Ecto neural progenitor cell (in vitro differentiated cells): ENCODE data around the gene GHITM.
"Not testable (repeated sequence)": the region's sequence is repeated elsewhere in the genome, so short reads cannot be mapped to it uniquely, and the experiment has no call there.

Experiments used
- DNase-seq: peaks from one replicate; pipeline ENCODE4 v3.0.0-alpha.2; 2018; ENCODE audit warnings: low spot score

Gene GHITM, protein sequence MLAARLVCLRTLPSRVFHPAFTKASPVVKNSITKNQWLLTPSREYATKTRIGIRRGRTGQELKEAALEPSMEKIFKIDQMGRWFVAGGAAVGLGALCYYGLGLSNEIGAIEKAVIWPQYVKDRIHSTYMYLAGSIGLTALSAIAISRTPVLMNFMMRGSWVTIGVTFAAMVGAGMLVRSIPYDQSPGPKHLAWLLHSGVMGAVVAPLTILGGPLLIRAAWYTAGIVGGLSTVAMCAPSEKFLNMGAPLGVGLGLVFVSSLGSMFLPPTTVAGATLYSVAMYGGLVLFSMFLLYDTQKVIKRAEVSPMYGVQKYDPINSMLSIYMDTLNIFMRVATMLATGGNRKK

DNA sequence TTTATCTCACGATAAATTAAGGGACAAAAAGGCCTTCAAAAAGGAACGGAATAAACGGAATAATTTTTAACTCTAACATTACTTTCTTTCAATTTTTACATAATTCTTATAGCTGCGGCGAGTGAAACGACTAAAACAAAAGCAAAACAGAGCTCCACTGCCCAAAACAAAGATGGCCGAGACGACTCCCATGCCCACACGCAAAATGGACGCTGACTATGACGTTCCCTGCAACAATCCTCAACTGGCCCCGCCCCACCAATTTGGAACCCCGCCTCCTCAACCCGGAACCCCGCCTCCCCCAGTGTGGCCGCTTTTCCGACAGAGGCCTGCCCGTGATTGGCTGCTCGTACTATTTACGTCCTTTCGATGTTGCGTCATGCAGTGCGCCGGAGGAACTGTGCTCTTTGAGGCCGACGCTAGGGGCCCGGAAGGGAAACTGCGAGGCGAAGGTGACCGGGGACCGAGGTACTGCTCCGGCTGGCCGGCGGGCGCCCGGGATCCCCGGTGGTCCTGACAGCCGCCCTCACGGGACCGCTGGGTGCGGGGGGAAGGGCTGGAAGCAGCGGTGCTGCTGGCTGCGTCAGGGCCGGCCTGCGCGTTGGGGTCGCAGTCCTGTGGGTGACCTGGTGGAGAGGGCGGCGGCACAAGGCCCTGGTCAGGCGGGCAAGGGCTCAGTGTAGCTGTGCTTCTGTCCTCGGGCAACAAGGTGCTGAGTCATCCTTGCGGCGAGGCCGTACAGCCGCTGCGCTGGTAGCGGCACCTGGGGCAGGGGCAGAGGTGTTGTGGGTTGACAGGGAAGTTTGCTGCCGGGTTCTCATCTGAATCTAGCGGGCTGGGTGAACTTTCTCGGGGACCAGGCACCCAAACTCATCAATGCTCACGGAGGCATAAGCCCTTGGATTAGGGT, at the start of gene GHITM:
Gene GHITM (plus strand): TSS at position 384 of the 910 bp plus-strand sequence. CDS start 1,992 bp downstream, outside the sequence.
- DNase-seq: peak; percentile 99

DNA sequence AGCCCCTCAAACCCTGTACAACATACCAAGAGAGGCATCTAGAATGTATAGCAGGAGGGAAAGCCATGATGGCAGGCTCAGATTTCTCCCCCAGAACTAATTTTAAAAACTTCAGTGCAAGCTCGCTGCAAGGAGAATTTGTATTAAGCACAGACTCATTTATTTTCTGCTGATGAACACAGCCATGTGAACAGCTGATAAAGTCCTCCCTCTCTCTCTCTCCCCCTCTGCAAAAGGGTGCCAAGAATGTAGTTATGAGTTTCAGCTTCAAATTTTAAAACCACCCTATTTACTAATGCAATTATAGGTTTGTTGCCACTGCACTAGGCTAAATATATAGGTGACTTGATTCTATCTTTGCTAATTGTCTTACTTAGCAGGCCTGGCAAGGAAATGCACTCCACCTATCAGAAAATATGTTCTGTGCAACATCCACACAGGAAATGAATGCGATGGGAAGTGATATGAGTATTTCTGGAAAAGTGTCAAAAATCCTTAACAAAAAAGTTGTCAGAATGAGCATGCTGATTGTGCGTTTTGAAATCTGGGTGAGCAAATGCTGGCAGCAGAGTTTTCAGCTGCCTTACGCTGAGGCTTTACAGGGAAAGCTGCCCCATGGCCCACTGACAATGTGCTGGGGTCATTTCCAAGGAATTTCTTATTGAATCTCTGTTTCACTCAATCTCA, 43.4 kb upstream of the GHITM start:
- no peak for DNase-seq

DNA sequence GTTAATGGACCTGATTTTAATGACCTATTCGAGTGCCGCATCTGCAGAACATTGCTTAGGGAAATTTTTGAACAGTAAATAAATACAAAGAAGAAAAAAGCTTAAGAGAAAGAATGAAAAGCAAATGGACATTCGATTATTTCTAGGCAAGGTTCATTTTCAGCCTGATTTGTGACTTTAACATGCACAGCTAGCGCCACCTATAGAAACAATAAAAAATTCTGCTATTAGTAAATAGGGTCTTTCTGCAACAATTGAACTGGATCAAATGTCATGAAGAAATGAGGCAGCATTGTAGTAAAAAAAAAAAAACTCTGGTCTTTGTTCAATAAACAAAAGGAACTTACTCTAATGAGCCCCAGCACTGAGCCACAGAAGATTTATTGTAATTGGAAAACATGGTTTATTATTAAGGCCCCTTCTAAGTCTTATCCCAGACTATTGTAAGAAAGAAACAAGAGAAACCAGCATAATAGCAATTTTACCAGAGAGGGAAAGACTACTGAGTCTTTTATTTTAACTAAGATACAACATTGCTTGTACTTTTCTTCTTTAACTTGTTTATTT, 41.4 kb upstream of the GHITM start:
- DNase-seq: no peak

DNA sequence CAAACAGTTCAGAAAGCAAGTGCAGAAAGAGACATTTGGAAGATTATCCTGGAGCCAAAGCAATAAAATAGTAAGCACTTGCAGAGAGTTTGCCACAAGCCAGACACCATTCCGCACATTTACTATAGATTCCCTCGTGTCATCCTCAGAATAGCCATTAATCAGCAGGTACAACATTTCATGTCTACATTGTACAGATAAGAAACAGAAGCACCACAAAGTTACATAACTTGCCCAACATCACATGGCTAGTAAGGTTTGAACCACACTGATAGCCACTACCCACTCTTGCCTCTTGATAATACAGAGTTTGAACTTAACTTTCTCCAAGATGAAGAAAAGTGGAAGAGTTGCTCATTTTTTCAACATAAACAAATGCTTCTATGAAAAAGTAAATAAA, 40.6 kb upstream of the GHITM start:
- no peak for DNase-seq

DNA sequence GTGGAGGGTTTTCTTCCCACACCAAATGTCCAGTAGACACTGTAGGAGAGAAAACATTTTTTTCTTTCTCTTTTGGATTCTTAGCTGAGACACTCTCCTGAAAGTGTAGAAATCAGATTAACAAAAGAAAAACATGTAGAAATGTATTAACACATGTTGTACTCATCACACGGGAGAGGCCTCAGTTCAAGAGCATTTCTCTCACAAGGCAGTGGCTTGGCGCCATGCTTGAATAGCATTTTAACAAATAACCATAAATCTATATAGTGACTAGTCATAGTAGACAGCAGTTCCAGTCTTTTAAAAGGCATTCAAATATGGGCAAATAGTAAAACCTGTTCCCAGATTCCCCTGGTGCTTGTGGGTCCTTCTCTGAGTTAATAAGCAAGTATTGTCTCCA, 38.3 kb upstream of the GHITM start:
- DNase-seq: no peak

DNA sequence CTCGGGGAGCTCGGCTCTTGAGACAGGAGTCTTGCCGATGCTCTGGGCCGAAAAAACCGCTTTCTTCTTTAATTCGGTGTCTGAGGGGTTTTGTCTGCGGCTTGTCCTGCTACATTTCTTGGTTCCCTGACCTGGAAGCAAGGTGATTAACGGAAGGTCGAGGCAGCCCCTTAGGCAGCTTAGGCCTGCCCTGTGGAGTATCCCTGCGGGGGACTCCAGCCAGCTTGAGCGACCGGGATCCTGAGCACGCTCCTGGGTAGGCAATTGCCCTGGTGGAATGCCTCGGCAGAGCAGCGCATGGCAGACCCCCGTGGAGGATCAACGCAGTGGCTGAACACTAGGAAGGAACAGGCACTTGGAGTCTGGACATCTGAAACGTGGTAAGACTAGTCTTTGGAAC, 30.5 kb upstream of the GHITM start:
- DNase-seq: no peak

DNA sequence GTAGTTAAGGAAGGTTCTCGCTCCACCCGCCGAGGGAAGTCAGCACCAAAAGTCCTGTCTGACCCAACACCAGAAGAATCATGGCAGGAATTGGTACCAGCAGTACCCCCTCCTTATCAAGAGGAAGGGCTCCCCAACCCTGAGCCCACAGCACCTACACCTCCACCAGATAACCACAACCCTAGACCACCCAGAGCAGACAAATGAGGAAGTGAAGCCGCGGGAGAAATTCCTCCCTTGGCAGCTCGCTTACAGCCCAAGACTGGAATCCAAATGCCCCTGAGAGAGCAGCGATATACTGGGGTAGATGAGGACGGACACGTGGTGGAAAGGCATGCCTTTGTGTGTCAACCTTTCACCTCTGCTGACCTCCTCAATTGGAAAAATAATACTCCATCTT, 29.5 kb upstream of the GHITM start:
- not testable (repeated sequence) for DNase-seq

DNA sequence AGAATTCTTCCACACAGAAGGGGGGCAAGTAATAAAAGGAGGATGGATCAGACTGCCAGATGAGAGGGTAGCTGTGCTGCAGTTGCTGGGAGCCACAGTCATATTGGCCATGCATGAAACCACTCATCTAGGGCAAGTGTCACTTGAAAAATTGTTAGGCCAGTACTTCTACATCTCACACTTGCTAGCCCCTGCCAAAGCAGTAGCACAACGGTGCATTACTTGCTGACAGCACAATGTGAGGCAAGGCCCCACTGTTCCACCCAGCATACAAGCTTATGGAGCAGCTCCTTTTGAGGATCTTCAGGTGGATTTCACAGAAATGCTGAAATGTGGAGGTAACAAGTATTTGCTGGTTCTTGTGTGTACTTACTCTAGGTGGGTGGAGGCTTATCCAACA, 25.8 kb upstream of the GHITM start:
- DNase-seq: not testable (repeated sequence)

DNA sequence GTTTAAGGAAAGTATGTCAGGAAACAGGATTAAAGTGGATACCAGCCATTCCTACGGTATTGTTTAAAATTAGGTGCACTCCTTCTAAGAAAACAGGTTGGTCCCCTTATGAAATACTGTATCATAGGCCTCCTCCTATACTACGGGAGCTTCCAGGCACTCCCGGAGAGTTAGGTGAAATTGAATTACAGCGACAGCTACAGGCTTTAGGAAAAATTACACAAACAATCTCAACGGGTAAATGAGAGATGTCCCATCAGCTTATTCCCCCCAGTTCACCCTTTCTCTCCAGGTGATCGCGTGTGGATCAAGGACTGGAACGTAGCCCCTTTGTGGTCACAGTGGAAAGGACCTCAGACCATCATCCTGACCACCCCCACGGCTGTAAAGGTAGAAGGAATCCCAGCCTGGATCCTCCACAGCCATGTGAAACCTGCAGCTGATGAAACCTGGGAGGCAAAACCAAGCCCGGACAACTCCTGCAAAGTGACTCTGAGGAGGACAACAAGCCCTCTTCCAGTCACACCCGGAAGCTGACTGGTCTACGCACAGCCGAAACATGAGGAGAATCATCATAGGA, 25.1 kb upstream of the GHITM start:
- DNase-seq: no peak

DNA sequence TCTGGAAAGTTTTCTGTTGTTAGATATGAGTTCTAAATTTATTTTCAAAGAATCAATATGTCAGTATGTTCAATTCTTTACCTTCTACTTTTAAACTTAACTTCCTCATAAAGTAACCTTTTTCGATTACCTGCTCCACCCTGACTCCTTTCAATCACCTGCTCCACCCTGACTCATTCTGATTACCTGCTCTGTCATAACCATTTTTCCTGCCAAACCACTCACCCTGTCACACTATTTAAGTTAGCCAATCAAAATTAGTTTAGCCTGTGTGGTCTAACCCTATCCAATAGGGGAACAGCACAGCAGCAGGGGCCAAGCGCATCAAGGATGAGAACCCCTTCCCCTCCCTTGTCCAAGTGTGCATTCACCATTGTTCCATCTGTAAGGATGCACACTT, 22.1 kb upstream of the GHITM start:
- DNase-seq: not testable (repeated sequence)

DNA sequence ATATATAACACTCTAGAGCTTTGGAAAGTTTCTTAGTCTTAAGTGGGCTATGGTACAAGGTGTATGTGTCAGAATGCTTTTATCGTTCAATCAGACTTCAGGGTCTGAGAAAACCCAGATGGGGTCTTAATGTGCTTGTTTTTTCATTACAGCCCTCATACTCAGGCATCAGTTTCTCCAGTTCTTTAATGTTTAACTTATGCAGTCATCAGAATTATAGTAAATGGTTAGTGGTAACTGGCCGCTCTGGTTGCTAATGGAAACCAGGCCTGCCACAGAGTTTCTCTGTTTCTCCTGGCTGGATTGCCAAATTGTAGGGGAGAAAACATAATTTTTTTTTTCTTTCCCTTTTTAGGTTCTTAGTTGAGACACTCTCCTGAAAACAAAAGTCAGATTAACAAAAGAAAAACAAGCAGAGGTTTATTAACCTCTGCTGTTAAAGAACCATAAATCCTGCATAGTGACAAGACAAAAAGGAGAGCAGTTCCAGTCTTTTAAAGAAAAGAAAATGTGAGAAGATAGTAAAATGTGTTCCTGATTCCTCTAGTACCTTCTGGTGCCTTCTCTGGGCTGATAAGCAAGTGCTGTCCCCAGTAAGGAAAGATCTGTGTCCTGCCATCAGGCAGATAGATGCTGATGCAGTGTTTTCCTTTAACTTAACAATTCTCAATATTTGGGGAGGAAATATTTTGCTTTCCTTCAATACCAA, 21.5 kb upstream of the GHITM start:
- DNase-seq: no peak

DNA sequence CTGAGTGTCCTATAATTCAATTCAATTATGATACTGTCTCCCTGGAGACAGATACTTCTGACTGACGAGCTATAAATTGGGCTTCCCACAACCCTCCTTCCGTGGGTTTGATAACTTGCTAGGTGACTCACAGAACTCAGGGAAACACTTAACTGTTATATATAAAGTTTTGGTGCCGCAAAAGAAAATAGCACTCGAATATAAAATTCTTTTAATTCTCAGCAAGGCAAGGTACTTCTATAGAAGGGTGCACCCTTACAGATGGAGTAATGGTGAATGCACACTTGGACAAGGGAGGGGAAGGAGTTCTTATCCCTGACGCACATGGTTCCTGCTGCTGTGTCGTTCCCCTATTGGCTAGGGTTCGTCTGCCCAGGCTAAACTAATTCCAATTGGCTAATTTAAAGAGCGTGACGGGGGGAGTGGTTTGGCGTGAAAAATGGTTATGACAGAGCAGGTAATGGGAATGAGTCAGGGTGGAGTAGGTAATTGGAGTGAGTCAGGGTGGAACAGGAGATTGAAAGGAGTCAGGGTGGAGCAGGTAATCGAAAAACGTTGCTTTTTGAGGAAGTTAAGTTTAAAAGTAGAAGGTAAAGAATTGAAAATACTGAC, 20.8 kb upstream of the GHITM start:
- no peak for DNase-seq

DNA sequence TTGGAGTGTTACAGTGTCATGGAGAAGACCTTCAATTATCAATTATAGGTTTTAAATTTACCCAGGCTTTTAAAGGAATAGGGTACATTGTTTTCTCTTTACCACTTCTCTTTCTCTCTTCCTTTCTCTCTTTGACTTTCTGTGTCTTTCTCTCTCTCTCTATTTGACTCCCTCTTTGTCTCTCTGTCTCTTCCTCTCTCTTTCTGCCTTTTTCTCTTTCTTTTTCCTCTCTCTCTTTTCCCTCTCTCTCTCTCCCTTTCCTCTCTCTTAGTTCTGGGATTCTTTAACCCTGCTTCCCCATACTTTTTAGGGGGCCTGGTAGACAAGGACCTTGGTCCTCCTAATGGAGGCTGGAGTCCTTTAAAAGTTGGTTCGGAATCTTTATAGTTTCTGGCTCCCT, 15.9 kb upstream of the GHITM start:
- no peak for DNase-seq

DNA sequence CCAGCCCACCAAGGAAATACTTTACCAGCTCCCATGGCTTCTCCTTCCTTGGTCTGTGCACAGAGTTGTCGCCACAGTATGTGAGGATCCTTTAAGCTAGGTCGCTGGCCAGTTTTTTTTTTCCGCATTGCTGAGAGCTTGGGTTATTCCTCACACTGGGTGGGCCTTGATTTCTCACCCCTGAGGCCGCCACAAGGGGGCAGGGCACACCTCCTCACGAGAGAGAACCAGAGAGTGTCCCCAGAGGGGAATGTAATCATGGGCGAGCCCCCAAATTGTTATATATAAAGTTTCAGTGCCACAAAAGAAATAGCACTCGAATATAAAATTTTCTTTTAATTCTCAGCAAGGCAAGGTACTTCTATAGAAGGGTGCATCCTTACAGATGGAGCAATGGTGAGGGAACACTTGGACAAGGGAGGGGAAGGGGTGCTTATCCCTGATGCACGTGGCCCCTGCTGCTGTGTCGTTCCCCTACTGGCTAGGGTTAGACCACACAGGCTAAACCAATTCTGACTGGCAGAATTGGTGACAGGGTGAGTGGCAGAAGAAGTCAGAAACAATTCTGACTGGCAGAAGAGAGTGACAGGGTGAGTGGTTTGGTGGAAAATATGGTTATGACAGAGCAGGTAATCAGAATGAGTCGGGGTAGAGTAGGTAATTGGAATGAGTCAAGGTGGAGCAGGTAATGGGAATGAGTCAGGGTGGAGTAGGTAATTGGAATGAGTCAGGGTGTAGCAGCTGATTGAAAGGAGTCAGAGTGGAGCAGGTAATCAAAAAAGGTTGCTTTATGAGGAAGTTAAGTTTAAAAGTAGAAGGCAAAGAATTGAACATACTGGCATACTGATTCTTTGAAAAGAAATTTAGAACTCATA, 13.2 kb upstream of the GHITM start:
- DNase-seq: not testable (repeated sequence)

DNA sequence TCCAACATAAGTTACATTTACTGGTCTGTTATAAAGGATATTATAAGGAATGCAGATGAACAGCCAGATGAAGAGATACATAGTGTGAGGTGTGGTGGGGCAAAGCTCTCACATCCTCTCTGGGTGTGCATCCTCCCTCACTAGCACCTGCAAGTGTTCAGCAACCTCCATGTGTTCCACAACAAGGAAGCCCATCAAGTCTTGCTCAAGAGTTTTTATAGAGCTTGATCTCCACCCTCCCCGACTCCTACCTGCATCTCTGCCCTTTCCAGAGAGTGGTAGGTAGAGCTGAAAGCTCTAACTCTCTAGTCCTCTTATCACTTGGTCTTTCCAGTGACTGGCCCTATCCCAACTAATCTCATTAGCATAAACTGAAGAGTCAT, 12.5 kb upstream of the GHITM start:
- DNase-seq: no peak

DNA sequence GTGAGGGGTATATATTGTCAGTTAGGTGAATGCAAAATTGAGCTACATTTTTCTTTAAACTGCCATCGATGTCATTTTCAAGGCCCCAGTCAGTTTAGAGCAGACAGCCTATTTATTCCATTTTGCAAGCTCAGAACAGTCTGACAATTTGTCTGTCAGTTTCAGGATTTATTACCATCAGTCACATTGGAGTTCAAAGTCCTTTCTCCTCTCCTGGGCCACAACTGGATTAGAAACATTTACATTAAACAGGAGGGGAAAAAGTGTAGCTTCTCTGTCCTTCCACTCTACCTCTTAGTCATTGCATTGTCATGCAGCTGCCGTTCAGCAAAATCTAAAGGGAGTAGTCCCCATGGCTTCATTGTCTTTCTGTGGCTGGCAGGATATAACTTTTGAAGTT, 3.5 kb upstream of the GHITM start:
- DNase-seq: no peak

DNA sequence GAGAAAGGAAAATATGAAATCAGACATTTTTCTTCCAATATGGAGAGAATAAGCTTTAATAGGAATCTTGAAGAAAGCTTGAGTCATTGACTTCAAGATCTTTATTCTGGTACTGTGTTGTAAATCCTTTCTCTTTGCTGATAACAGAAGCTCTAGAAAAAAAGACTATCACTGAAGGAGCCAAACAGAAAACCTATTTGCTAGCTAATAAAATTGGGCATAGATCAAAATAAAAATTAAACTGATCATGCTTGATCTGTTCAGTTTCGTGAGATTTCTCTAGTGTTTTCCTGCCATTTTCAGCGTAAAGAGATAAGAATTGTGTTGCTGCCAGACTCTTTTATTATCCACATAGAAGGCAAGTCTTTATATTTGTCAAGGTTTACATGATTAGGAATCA, 1.5 kb upstream of the GHITM start:
- DNase-seq: no peak

DNA sequence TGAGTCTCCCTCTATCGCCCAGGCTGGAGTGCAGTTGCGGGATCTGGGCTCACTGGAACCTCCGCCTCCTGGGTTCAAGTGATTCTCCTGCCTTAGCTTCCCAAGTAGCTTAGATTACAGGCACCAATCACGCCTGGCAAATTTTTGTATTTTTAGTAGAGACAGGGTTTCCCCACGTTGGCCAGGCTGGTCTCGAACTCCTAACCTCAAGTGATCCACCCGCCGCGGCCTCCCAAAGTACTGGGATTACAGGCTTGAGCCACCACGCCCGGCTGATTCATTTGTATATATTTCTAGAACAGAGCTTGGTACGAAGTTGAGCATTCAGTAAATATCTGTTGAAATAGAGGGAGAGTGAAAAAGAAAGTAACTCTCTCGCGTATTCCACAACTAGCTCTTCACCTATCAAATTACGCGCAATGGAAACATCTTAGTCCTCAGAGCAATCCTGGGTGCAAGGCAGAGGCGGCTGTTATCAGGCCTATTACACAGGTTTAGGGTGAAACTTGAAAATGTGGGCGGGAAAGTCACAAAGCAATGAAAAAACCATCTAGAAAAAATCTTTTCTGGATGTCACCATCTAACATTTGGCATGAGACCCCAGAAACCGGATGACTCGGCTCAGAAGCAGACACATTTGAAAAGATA, 707 bp upstream of the GHITM start:
- no peak for DNase-seq

DNA sequence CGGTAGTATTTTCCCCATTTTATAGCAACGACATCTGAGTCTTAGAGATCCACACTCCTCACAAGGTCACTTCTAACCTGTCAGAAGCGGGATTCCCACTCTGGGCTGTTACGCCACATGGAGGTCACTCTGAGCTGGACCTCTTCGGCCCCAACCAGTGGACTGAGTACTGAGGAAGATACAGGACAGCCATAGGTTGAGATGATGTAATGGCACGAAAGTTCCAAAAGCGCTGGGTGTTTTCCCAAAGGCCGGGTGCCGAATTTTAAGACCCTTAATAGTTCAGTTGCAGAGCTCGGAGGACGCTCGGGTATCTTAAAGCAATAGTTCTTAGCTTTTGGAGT, 699 bp downstream of the GHITM start:
- DNase-seq: no peak

DNA sequence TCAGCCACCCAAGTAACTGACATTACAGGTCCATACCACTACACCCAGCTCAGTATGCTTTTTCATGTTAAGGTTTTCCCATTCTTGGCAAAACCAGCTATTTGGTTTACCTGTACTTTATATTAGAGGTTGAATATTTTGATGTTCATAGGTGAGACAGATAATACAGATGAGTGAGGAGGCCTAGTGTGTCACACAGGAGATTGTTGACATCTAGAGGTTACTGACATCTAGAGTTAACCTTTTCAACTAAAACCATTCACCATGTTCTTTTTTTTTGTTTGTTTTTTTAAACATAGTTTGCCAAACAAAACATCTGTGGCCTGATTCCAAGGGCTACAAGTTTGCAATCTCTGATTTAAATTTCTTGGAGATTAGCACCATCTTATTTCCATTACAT, 8.0 kb downstream of the GHITM start:
- no peak for DNase-seq
